Osteocyte (in vitro differentiated cells): ENCODE measurements around the gene PTPRK. TPM values are rescaled to one million over a fixed set of nuclear protein-coding genes. Genes with fewer than 3 reads are reported as not detected.

Source experiments
- DNase-seq: peaks from one replicate; pipeline ENCODE4 v3.0.0; 2021; ENCODE audit warnings: mixed read lengths; ENCODE audit not compliant: unreplicated experiment; ENCODE audit errors: extremely low spot score
- H3K27ac Mint-ChIP-seq: one replicate; pipeline ENCODE4 v1.8.0; 2021; ENCODE audit warnings: mild to moderate bottlenecking, mixed read lengths; ENCODE audit not compliant: unreplicated experiment
- H3K27me3 Mint-ChIP-seq: one replicate; pipeline ENCODE4 v1.8.0; 2021; ENCODE audit warnings: mixed read lengths; ENCODE audit not compliant: unreplicated experiment
- H3K36me3 Mint-ChIP-seq: one replicate; pipeline ENCODE4 v1.8.0; 2021; ENCODE audit warnings: mixed read lengths; ENCODE audit not compliant: unreplicated experiment
- H3K4me1 Mint-ChIP-seq: one replicate; pipeline ENCODE4 v1.8.0; 2021; ENCODE audit warnings: mixed read lengths; ENCODE audit not compliant: unreplicated experiment
- H3K4me3 Mint-ChIP-seq: one replicate; pipeline ENCODE4 v1.8.0; 2021; ENCODE audit warnings: mild to moderate bottlenecking, moderate library complexity, mixed read lengths; ENCODE audit not compliant: unreplicated experiment
- H3K9me3 Mint-ChIP-seq: one replicate; pipeline ENCODE4 v1.8.0; 2021; ENCODE audit warnings: mixed read lengths; ENCODE audit not compliant: unreplicated experiment
- total RNA-seq: library from RNA; stranded (reverse); gene quantifications from 2 replicates; pipeline ENCODE4 v1.2.1, GENCODE V29; 2021
- TF ChIP-seq, protein P1 (sequence below): fragments of 200-600 bp; sonication (generic); IDR thresholded peaks from 2 replicates; pipeline ENCODE4 v1.5.0; 2021; ENCODE audit warnings: antibody characterized with exemption, mild to moderate bottlenecking, moderate library complexity

The PTPRK gene
- total RNA-seq, 1 donor from 2014 or later: 130 TPM

DNA sequence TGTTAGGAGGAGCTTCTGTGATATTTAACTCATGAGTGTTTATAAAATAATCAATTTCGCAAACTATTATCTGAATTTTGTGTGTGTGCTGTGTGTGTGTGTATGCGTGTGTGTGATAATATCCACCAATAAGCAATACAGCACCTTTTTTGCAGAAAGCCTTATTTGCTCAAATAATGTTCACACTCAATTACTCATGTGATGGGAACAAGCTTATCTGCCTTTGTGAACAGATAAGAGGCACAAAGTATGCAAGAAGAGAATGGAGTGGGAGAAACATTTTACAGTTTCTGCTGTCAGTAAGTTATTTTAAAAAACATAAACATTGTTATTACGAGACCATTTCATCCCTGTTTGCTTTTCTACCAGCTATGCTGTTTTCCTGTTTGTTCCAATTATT lies 36.7 kb upstream of the PTPRK start:
- Mint-ChIP-seq H3K4me1 (peaks cover 2% of the 10 kb centered on the region), H3K27ac (no peak overlapping the region), H3K4me3 (no peak overlapping the region), H3K9me3 (peaks cover 6% of the 10 kb centered on the region), H3K27me3 (no peaks in the 10 kb centered on the region), H3K36me3 (no peaks in the 10 kb centered on the region)
- no peak for DNase-seq
- TF ChIP-seq, protein P1, sequence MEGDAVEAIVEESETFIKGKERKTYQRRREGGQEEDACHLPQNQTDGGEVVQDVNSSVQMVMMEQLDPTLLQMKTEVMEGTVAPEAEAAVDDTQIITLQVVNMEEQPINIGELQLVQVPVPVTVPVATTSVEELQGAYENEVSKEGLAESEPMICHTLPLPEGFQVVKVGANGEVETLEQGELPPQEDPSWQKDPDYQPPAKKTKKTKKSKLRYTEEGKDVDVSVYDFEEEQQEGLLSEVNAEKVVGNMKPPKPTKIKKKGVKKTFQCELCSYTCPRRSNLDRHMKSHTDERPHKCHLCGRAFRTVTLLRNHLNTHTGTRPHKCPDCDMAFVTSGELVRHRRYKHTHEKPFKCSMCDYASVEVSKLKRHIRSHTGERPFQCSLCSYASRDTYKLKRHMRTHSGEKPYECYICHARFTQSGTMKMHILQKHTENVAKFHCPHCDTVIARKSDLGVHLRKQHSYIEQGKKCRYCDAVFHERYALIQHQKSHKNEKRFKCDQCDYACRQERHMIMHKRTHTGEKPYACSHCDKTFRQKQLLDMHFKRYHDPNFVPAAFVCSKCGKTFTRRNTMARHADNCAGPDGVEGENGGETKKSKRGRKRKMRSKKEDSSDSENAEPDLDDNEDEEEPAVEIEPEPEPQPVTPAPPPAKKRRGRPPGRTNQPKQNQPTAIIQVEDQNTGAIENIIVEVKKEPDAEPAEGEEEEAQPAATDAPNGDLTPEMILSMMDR: no peak

DNA sequence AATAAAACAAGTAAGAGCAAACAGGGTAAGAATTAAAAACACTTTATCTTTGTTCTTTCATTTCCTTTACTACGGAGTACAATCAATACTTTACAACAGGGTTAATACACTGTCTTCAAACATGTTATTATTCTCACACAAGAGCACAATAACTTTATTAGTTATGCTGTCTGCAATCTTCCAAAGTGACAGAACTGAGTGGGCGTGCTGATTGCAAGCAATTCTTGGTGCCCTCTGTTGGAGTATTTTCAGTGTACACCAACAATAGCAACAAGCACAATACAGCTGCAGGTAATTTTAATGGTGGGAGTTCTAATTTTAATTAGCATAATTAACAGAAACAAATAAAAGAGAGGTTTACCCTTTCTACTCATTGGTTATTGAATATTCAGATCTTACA lies 33.9 kb upstream of the PTPRK start:
- Mint-ChIP-seq H3K9me3 (no peaks in the 10 kb centered on the region), H3K27me3 (no peaks in the 10 kb centered on the region), H3K4me3 (no peak overlapping the region), H3K4me1 (no peaks in the 10 kb centered on the region), H3K36me3 (no peaks in the 10 kb centered on the region), H3K27ac (no peak overlapping the region)
- TF ChIP-seq, protein P1: peak; percentile 47
- DNase-seq: no peak

DNA sequence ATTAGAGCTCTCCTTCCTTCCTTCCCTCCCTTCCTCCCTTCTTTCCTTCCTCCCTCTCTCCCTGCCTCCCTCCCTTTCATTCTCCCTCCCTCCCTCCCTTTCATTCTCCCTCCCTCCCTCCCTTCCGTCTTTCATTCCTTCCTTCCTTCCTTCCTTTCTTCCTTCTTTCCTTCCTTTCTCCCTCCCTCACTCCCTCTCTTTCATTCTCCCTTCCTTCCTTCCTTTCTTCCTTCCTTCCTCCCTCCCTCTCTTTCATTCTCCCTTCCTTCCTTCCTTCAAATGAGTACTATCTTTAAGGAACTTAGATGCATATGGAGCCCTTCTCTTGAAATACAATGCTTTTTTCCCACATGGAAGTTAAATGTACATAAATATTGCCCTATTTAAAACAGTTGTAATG lies 20.9 kb upstream of the PTPRK start:
- Mint-ChIP-seq H3K4me3 (no peak overlapping the region), H3K36me3 (no peaks in the 10 kb centered on the region), H3K4me1 (no peaks in the 10 kb centered on the region), H3K9me3 (peaks cover 6% of the 10 kb centered on the region), H3K27ac (no peak overlapping the region), H3K27me3 (no peaks in the 10 kb centered on the region)
- TF ChIP-seq, protein P1: no peak
- no peak for DNase-seq

DNA sequence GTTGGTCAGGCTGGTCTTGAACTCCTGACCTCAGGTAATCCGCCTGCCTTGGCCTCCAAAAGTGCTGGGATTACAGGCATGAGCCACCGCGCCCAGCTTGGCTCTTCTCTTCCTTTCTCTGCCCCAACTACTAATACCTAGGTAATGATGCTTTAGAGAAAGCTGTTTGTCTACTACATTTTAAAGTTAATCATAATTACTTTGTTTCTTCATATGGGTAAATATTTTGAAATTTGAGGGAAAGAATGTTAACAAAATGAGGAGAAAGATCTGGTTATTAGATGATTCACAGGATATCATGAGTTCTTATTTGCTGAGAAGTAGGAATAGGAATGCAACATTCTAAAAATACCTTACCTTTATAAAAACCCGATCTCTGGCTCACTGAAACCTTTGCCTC lies 18.4 kb upstream of the PTPRK start:
- no peaks in the 10 kb centered on the region for H3K36me3 Mint-ChIP-seq
- H3K27me3 Mint-ChIP-seq: no peaks in the 10 kb centered on the region
- no peak overlapping the region for H3K4me3 Mint-ChIP-seq
- TF ChIP-seq, protein P1: no peak
- no peak for DNase-seq
- H3K4me1 Mint-ChIP-seq: no peaks in the 10 kb centered on the region
- no peak overlapping the region for H3K27ac Mint-ChIP-seq
- H3K9me3 Mint-ChIP-seq: peaks cover 2% of the 10 kb centered on the region

DNA sequence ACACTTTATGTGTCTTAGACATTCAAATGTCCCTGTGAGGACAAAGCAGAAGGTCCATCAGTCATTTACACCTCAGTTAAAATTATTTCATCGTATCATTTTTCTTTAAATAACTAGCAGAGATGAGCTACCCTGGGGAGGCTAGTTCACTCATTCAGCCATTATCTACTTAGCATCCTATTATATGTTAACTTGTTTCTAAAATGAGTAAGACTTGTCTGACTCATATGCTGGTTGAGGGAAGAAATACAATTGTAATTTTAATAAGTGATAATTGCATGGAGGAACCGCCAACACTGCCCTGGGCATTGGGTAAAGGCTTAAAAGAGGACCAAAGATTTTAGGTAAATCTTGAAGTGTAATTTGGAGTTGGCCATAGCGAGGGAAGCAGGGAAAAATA lies 12.4 kb upstream of the PTPRK start:
- H3K27ac Mint-ChIP-seq: no peak overlapping the region
- no peaks in the 10 kb centered on the region for H3K4me1 Mint-ChIP-seq

More for the DNA sequence above, 12.4 kb upstream of the PTPRK start:
- H3K9me3 Mint-ChIP-seq: no peaks in the 10 kb centered on the region
- DNase-seq: no peak
- no peaks in the 10 kb centered on the region for H3K27me3 Mint-ChIP-seq
- no peaks in the 10 kb centered on the region for H3K36me3 Mint-ChIP-seq
- no peak overlapping the region for H3K4me3 Mint-ChIP-seq
- TF ChIP-seq, protein P1: no peak
